Sigmoid colon (tissue), 4 donors: ENCODE measurements around the gene FOXR1.

Experiments used
- CTCF ChIP-seq, 4 experiments: fragments of 450-650 bp in 3 of 4; fragments of 200-600 bp in 1 of 4; IDR thresholded peaks; one replicate each; pipeline ENCODE4 v1.5.1; 2016 to 2019; ENCODE audit warnings: antibody characterized with exemption in 4 of 4, mild to moderate bottlenecking in 3 of 4, moderate library complexity in 2 of 4
- POLR2AphosphoS5 ChIP-seq, 4 donors: sonication (generic); formaldehyde crosslinking; IDR thresholded peaks; one replicate each; pipeline ENCODE4 v1.6.1; 2017; ENCODE audit warnings: antibody characterized with exemption in 4 of 4

GRCh38 chr11:119030029-119030328, 58.4 kb downstream of the FOXR1 start:
- TF ChIP-seq CTCF (IDR thresholded peaks at IDR 0.05): no peak
- TF ChIP-seq POLR2AphosphoS5 (IDR thresholded peaks at IDR 0.05): no peak
